Stimulated activated CD4-positive, alpha-beta T cell treated with anti-CD3 and anti-CD28 coated beads, Interleukin-4, amount 100 ng/mL, for 24 hours (primary cell): ENCODE measurements around the gene SNTA1.
"Not testable (repeated sequence)": the region's sequence is repeated elsewhere in the genome, so short reads cannot be mapped to it uniquely, and the experiment has no call there.

Experiments
- DNase-seq: peaks from one replicate; pipeline ENCODE4 v3.0.0-alpha.2; 2020

The SNTA1 gene

DNA sequence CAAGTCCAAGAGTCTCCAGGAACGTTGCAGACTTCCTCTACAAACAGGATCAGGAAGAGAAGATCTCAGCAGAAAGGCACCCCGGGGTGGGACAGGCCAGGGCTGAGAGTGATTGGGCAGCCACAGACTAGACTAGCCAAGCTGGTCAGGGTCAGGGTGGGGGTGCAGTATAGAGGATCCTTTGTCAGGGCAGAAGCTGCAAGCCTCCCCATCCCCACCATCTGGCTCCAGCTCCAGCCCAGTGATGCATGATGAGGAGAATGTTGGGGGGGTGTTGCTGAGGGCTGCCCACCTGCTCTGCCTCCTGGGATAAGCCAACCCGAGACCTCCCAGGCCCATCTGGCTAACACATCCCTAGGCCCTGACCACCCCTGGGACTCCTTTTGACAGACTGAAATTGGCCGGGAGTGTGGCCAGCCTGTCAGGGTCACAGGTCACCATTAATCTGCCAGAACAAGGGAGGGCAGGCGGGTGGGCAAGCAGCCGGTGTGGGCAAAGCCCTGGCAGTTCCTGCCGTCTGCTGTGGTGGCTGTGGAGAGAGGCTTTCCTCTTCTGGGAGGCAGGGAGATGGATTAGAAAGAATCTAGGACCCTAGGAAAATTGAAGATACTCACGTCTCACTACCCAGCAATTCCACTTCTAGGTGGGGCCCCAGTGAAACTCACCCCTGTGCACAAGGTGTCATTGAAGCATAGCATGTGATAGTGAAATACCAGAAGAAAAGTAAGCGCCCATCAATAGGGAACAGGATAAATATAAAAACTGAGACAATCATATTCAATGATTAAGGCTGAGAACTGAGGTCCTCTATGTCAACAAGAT lies 22.1 kb upstream of the SNTA1 start:
- no peak for DNase-seq

DNA sequence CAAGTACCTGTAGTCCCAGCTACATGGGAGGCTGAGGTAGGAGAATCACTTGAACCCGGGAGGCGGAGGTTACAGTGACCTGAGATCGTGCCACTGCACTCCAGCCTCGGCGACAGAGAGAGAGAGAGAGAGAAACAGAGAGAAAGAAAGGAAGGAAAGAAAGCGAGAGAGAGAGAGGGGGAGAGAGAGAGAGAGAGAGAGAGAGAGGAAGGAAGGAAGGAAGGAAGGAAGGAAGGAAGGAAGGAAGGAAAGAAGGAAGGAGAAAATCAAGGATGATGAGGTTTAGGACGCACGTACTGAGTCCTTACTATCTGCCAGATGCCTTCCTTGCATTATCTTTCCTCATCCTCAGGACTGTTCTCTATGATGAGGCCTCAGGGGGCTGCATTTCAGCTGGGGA lies 21.2 kb upstream of the SNTA1 start:
- not testable (repeated sequence) for DNase-seq

DNA sequence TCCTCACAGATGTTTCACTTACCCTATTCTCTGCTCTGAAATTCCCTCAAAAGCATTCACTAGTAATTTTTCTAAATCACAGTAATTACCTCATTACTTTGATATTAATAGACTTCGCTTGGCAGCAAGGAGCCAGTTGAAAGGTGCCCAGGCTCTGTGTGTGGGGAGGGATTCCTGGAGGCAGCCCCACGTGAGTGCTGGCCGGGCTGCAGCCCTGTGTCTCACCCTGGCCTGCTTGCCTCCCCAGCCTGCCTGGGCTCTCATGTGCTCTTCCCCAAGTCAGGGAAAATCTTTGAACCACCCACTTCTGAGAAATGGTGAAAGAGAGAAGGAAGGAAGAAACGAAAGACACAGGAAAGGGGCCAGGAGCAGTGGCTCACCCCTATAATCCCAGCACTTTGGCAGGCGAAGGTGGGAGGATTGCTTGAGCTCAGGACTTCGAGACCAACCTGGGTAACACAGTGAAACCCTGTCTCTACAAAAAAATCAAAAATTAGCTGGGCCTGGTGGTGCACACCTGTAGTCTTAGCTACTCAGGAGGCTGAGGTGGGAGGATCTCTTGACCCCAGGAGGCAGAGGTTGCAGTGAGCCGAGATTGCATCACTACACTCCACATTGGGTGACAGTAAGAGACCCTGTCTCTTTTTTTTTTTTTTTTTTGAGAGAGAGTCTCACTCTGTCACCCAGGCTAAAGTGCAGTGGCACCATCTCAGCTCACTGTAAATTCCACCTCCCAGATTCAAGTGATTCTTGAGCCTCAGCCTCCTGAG lies 20.0 kb upstream of the SNTA1 start:
- DNase-seq: no peak

DNA sequence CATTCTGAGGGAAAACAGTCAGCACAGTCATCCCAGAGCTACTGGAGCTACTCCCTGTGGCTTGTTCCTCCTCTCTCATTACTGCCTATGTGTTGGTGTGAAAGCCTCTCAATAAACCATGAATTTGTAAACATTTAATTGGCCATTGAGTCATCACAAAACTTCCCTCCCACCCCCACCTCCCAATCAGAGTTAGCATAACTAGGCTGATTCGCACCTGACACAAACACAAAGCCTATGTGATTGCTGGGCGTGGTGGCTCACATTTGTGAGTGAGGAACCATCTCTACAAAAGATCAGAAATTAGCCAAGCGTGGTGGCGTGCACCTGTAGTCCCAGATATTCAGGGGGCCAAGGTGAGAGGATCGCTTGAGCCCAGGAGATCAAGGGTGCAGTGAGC lies 17.1 kb upstream of the SNTA1 start:
- no peak for DNase-seq

DNA sequence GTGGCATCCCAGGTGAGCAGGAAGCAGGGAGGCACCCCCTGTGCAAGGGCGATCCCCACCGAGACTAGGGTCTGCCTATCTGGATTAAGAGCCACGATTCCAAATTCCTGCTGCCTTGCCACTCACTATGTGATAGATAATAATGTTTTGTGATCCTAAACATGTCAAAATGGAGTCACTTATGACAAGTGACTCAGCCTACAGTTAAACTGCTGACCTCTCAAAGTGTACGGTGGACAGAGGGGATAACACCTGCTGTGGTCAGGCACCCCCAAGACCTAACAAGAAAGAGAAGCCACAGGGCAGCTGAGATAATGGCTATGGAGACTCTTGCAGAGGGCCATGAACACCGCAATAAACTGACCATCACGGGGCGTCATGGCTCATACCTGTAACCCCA lies 16.0 kb upstream of the SNTA1 start:
- DNase-seq: no peak

DNA sequence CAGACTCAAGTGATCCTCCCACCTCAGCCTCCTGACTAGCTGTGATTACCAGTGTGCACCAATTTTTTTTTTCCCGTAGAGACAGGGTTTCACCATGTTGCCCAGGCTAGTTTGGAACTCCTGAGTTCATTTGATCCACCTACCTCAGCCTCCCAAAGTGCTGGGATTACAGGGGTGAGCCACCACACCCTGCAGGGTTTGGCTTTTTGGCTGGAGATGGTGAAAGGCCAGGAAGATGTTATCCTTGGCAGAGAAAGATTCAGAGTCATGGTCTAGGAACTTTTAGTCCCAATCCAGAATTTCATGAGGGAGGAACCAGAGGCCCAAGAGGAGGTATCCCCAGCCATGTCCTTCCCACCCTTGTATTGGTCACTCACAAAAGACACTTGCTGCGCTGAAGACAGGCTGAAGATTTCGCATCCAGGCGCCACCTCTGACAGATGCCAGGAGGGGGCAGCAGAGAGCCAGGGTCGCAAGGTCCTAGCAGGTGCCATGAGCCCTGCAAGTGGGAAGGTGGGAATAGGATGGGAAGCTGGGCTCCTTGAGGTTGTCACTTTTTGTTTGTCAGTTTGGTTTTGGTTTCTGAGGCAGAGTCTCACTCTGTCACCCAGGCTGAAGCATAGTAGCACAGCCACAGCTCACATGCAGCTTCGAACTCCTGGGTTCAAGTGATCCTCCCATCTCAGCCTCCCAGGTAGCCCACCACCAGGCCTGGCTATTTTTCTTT lies 13.5 kb upstream of the SNTA1 start:
- peak; percentile 86 for DNase-seq

DNA sequence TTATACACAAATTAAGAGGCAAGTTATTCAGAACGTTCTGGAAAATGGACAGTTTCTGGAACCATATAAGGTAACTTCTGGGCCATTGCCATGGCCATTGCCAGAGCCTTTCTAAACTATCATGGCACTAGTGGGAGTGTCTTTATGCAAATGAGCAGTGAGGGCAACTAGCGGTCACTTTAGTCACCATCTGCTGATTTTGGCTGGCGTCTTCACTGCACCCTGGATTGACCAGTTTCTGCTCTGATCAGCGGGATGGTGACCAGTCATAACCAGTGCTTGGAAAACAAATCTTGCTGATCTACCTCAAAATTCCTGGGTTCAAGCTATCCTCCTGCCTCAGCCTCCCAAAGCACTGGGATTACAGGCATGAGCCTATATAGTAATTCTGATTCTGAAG lies 7.3 kb upstream of the SNTA1 start:
- DNase-seq: no peak

DNA sequence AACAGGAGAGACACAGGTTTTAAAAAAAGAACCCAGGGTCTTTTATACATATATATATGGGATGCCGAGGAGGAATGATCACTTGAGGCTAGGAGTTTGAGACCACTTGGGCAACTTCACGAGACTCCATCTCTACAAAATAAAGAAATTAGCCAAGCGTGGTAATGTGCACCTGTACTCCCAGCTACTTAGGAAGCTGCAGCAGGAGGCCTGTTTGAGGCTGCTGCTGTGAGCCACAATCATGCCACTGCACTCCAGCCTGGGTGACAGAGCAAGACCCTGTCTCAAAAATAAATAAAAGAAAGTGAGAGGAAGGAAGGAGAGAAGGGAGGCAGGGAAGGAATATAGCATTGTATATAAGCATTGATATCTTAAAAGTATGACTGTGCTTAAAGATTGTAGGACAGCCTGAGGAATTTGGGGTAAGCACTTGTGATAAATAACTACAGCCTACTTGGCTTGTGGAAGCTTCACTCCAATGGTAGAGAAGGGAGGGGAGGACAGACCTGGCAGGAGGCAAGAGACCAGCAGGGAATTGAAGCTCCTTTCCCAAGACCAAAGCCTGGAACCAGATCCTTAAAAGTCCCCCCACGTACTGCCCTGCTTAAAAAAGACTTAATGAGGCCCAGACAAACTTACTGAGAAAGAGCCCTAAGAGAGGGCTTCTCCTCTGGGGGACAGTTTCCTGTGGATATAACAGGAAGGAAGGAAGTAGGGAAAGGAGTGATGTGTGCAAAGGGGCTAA lies 2.5 kb upstream of the SNTA1 start:
- no peak for DNase-seq

DNA sequence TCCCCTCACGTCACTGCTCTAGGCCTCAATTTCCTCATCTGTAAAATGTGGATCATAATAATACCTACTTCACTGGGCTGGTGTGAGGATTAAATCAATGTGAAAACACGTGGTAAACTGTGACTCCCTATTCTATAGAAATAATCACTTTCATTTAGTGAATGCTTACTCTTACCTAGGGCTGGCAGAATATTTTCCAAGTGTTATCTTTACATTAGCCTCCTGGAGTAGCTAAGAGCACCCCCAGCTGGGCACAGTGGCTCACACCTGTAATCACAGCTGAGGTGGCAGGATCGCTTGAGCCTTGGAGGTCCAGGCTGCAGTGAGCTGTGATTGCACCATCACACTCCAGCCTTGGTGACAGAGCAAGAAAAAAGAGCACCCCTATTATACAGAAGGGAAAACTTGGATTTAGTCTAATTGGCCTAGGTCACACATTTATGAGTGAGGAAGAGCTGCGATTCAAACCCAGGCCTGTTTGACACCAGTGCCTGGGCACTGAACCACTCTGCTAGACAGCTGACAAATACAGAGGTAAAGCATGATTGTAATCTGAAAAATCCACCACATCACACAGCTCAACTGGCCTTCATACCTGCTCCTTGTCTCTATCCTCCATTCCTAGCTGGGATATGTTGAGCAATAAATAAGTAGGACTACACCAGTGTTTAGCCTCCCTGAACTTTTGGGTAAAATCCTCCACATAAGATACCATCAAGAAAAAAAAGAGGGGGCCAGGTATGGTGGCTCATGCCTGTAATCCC lies 1.4 kb upstream of the SNTA1 start:
- DNase-seq: peak; percentile 19

DNA sequence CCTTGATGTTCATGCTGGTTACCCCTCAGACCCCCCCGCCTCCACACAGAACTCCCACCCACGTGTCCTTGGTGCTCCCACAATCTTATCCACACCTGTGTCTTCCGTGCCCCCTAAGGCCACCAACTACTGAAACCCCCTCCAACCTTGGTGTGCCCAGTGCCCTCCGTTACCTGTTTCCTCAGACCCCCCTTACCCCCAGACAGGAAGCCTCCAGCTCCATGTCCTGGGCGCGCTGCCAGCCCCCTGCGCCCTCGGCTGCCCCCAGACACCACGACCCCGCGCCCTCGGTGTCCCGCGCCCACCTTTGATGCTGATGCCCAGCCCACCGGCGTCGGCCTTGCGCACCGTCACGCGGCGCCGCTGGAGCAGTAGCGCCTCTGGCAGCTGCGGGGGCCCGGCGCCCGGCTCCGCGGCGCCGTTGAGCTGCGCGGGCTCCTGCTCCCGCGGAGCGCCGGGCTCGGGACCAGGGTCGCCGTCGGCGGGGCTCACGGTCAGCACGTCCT lies 504 bp downstream of the SNTA1 start:
- DNase-seq: peak; percentile 12

DNA sequence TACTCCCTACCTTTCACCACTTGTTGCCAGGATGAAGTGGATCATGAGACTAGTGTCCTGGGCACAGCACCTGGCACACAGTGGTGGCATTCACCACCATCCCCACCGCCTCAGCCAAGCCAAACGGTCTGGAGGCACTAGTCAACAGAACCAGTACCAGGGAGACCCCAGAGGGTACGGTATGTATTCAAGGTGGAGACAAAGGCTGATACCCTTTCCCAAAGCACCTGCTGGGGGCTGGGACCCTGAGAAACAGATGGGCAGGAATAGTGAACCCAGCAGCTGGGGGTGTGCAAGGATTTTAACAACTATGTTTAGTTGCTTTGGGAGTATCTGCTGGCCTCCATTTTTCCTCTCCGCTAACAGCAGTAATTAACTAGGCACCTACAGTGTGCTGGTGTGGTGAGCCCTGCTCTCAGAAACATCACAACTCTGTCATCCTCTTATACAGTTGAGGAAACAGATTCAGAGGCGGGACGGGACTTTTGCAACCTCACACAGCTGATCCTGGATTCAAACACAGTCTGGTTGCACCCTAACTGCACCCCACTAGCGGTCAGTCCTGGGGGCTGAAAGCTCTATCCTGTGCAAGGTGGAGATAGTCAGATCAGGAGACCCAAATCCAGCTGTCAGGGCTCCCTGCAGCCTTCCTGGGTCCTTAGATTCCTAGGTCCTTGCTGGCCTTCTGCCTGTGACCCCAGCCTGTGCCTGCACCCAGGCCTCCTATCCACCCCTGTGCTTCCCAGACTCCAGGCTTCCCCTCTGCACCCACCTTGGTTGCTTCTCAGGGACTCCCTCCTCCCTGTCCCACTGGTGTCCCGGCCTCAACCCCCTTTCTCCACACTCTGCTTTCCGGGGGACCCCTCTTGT lies 1.2 kb downstream of the SNTA1 start:
- no peak for DNase-seq

DNA sequence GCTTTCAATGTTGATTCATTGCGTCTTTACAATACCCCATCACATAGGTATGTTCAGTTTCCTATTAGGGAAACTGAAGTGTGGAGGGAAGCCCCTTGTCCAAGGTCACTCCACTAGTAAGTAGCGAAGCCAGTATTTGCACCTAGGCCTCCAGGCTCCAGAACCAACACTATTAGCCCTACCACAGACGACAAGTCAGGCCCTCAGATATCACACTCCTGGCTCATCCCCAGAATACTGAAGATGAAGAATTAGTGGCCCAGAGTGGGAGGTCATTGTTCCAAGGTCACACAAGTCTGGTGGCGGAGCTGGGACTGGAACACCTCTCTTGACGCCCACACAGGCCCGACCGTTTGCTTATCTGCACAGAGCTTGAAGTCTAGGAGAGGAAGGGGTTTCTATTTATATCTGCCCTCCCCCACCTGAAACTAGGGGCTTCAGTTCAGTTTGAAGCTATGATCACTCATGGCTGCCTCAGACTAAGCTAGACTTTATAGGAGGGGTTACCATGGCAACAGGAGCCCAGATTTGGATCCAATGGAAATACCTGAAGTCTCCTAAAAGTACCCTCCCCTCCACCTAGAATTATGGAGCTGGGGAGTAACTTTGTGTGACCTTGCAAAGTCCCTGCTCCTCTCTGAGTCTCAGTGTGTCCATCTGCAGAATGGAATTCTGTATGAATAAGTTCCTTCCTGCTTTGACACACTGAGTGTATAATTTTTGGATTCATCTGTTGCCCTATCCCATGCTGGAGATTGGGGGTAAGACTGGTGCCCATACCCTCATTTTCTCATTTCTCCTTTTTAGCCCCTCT lies 2.2 kb downstream of the SNTA1 start:
- no peak for DNase-seq

DNA sequence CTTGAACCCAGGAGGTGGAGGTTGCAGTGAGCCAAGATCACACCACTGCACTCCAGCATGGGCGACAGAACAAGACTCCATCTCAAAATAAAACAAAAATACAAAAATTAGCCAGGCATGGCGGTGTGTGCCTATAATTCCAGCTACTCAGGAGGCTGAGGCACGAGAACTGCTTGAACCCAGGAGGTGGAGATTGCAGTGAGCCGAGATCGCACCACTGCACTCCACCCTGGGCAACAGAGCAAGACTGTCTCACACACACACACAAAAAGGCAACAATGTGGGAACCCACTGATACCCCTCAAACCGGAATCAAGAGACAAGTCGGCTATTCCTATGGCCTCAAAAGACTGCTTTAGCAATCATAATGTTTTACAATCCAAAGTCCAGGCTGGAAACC lies 3.0 kb downstream of the SNTA1 start:
- DNase-seq: not testable (repeated sequence)

DNA sequence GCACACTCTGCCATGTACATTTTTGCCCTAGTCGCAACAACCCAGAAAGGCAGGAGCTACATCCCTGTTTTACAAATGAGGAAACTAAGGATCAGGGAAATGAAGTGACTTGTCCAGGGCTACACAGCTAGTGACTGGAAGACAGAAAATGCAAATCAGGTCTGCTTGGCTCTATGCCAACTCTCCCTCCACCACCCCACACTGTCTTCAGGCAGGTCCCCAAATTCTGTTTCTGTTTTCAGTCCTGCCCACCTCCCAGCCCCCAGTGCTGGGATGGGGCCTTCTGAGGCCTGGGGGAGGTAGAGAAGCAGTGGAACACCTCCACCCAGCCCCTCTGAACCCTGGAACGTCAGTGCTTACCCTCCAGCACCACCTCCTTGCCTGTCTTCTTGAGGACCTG lies 5.1 kb downstream of the SNTA1 start:
- DNase-seq: no peak

DNA sequence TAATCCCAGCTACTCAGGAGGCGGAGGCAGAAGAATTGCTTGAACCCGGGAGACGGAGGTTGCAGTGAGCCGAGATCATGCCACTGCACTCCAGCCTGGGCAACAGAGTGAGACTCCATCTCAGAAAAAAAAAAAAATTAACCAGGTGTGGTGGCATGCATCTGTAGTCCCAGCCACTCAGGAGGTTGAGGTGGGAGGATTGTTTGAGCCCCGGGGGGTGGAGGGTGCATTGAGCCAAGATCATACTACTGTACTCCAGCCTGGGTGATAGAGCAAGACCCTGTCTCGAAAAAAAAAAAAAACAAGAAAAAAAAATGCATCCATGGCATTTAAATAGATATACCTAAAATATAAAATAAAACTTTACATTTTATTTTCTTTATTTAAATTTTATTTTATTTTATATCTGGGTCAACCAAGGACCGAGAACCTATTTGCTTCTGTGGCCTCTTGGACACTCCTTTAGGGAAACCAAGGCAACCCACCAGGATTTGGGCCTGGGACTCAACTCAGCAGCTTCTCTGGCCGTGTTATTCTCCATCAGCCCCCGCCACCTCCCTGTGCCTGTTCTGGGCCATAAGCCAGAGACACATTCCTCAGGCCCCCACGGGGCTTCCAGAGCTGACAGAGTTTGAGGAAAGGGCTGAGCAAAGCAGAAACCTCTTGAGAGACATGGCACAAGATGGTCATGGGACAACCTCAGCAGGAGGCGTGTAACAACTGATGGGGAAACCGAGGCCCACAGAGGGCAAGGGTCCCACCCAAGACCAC lies 6.2 kb downstream of the SNTA1 start:
- DNase-seq: no peak

DNA sequence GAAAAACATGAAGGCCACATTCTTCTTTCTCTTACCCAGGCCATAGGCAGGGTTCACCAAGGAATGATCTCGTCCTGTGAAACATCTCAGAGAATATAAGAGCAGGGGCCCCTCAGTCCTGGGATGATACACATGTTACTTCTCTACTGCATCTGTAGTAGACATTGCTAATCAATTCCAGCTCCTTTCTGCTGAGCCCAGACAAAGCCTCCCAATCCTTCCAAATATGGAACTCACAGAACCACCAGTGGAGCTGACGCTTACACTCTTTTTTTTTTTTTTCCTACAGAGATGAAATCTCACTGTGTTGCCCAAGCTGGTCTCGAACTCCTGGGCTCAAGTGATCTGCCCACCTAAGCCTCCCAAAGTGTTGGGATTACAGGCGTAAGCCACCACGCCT lies 9.1 kb downstream of the SNTA1 start:
- DNase-seq: no peak

DNA sequence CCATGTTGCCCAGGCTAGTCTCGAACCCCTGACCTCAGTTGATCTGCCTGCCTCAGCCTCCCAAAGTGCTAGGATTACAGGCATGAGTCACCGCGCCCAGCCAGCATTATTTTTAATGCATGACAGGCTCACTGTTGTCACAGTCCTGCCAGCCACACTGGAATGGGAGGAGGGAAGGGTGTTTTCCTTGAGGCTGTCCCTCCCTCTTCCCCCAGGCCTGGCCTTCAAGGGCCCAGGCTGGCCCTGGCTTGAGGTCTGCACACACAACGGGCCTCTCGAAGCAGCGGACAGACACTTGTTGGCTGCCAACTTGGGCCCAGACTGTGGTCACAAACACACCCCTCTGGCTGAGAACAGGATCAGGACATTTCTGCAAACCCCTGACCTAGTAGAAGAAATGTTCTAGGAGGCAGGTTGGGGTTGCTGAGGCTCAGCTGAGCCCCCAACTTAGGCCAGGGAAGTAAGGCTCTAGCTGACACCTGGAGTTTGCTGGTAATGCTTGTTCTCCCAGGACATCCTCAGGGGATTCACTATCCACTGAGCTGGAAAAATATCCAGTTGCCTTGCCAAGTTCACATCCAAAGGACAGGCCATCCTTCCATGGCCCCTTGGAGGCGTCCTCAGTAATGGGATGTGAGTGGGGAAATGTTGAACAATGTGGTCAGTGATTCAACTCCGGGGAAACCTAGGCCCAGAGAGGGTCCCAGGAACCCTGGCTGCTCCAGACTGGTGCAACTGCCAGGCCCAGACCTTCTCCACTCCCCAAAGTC lies 9.9 kb downstream of the SNTA1 start:
- no peak for DNase-seq

DNA sequence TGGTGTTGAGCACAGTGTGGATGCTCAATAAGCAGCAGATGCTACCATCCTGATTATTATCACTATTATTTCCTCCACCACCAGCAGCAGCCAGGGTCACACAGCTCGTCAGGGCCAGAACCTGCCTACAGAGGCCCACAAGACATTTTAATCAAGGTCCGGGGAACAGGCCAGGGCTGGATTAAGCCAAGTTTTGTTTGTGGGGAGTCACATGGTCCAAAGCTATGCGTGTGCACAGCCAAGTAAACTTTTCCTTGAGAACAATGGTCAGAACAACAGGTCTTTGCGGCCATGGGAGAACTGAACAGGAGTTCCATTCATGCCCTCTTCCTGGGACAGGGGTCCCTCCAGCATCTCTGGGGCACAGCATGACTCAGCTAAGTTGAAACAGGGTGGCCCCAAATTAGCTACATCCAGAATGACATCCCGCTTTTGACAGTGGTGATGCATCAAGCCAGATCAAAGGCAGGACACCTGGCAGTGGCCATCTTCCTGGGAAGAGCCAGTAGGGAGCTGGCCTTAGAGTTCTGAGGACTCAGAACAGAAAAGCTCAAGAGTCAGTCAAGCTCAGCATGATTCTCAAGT lies 11.7 kb downstream of the SNTA1 start:
- DNase-seq: no peak
